OCI-LY3 (cell line): Measurements from ENCODE around the gene CENPS.
"Not testable (repeated sequence)": the region's sequence is repeated elsewhere in the genome, so short reads cannot be mapped to it uniquely, and the experiment has no call there.

ENCODE experiments used
- H2AFZ ChIP-seq: fragments of 200-600, 300-600 bp; shearing (Covaris generic); 2 replicates; pipeline ENCODE4 v1.6.0; 2014; ENCODE audit warnings: antibody characterized with exemption, low read depth, low read length
- H3K27ac ChIP-seq: fragments of 200-600, 300-600 bp; sonication (generic); 2 replicates; pipeline ENCODE4 v1.5.1; 2014; ENCODE audit warnings: mild to moderate bottlenecking, low read length, moderate library complexity, mixed read lengths
- H3K27me3 ChIP-seq: fragments of 200-600, 300-600 bp; sonication (generic); 2 replicates; pipeline ENCODE4 v1.6.1; 2014; ENCODE audit warnings: low read depth, low read length, mixed read lengths
- H3K36me3 ChIP-seq: fragments of 200-600, 300-600 bp; sonication (generic); replicated peaks from 2 replicates; pipeline ENCODE3; 2014; ENCODE audit warnings: low read depth, low read length, mixed read lengths
- H3K4me1 ChIP-seq: fragments of 300-600, 200-600 bp; sonication (generic); 2 replicates; pipeline ENCODE4 v1.6.1; 2014; ENCODE audit warnings: low read length, mixed read lengths
- H3K4me2 ChIP-seq: fragments of 200-600, 300-600 bp; sonication (generic); 2 replicates; pipeline ENCODE4 v1.6.1; 2014; ENCODE audit warnings: low read length, mixed read lengths
- H3K4me3 ChIP-seq: fragments of 300-600, 200-600 bp; sonication (generic); 2 replicates; pipeline ENCODE4 v1.5.1; 2014; ENCODE audit warnings: antibody characterized with exemption, mild to moderate bottlenecking, low read length, moderate library complexity
- H3K79me2 ChIP-seq: fragments of 300-600, 200-600 bp; shearing (Covaris generic); 2 replicates; pipeline ENCODE4 v1.6.1; 2014; ENCODE audit warnings: mild to moderate bottlenecking, low read length, mixed read lengths
- H3K9ac ChIP-seq: fragments of 300-600, 200-600 bp; shearing (Covaris generic); 2 replicates; pipeline ENCODE4 v1.6.0; 2014; ENCODE audit warnings: mild to moderate bottlenecking, low read length, moderate library complexity
- H3K9me3 ChIP-seq: fragments of 200-600, 300-600 bp; shearing (Covaris generic); 2 replicates; pipeline ENCODE4 v1.6.1; 2014; ENCODE audit warnings: low read length, mixed read lengths; ENCODE audit not compliant: insufficient read depth
- H4K20me1 ChIP-seq: fragments of 200-600, 300-600 bp; sonication (generic); 2 replicates; pipeline ENCODE4 v1.6.1; 2016; ENCODE audit warnings: low read length, mixed read lengths; ENCODE audit not compliant: insufficient read depth
- EZH2phosphoT487 ChIP-seq: fragments of 200-600 bp; shearing (Covaris generic); IDR thresholded peaks from 2 replicates; pipeline ENCODE4 v1.6.1; 2018; ENCODE audit warnings: antibody characterized with exemption, mixed run types, low read depth
- TF ChIP-seq, protein P1 (sequence below): fragments of 200-600, 300-600 bp; sonication (generic); IDR thresholded peaks from 2 replicates; pipeline ENCODE4 v1.5.1; 2014; ENCODE audit warnings: antibody characterized with exemption, low read length, low read depth

Gene CENPS

GRCh38 chr1:10407201-10407600 lies 23.0 kb upstream of the CENPS start:
- no peak overlapping the region for H2AFZ ChIP-seq
- no peak overlapping the region for H3K27ac ChIP-seq
- TF ChIP-seq, protein P1, sequence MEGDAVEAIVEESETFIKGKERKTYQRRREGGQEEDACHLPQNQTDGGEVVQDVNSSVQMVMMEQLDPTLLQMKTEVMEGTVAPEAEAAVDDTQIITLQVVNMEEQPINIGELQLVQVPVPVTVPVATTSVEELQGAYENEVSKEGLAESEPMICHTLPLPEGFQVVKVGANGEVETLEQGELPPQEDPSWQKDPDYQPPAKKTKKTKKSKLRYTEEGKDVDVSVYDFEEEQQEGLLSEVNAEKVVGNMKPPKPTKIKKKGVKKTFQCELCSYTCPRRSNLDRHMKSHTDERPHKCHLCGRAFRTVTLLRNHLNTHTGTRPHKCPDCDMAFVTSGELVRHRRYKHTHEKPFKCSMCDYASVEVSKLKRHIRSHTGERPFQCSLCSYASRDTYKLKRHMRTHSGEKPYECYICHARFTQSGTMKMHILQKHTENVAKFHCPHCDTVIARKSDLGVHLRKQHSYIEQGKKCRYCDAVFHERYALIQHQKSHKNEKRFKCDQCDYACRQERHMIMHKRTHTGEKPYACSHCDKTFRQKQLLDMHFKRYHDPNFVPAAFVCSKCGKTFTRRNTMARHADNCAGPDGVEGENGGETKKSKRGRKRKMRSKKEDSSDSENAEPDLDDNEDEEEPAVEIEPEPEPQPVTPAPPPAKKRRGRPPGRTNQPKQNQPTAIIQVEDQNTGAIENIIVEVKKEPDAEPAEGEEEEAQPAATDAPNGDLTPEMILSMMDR = no peak
- no peak for TF ChIP-seq EZH2phosphoT487
- no peaks in the 10 kb centered on the region for H3K79me2 ChIP-seq
- no peak overlapping the region for H3K4me3 ChIP-seq
- H3K4me2 ChIP-seq = no peak overlapping the region
- H4K20me1 ChIP-seq = no peaks in the 10 kb centered on the region
- H3K27me3 ChIP-seq = no peaks in the 10 kb centered on the region
- H3K9me3 ChIP-seq = no peaks in the 10 kb centered on the region
- no peak overlapping the region for H3K9ac ChIP-seq
- peaks cover 16% of the 10 kb centered on the region for H3K36me3 ChIP-seq
- no peaks in the 10 kb centered on the region for H3K4me1 ChIP-seq

DNA sequence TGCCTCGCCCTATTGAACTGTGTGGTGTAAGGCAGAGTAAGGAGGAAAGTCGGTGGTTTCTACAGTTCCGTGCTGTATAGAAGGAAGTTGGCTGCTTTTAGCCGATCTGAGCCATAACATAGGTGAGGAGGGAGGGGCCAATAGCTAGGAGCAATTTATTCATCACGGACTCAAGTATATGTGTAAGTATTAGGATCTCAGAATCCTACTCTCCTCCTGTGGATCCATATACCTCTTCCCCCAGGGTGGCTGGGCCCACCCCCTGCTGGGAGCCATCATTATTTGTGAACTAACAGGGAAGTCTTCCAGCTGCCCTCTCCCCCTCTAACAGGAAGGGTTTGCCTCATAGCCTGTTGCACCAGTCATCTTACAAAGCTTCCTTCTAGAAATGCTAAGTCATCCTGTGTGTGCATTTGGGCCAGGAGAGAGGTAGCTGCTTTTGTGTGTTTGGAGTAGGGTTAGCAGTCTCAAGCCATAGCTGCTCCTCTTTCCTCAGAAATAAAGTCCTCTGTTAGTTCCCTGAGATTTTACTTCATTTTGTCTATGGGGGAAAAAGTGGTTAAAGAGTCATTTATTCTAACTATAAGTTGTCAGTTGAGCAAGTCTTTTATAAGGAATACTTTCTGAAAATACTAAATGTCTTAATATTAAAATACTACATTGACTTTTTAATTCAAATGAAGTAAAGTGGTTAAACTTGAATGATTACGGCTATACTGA lies 14.9 kb upstream of the CENPS start:
- Histone ChIP-seq H3K4me3 (no peak overlapping the region), H2AFZ (no peak overlapping the region), H4K20me1 (no peaks in the 10 kb centered on the region), H3K27me3 (no peaks in the 10 kb centered on the region), H3K27ac (no peak overlapping the region), H3K36me3 (peaks cover 19% of the 10 kb centered on the region), H3K4me2 (no peak overlapping the region), H3K4me1 (no peaks in the 10 kb centered on the region), H3K9ac (no peak overlapping the region), H3K79me2 (no peaks in the 10 kb centered on the region), H3K9me3 (no peaks in the 10 kb centered on the region)
- TF ChIP-seq EZH2phosphoT487 = no peak
- TF ChIP-seq, protein P1 = no peak

DNA sequence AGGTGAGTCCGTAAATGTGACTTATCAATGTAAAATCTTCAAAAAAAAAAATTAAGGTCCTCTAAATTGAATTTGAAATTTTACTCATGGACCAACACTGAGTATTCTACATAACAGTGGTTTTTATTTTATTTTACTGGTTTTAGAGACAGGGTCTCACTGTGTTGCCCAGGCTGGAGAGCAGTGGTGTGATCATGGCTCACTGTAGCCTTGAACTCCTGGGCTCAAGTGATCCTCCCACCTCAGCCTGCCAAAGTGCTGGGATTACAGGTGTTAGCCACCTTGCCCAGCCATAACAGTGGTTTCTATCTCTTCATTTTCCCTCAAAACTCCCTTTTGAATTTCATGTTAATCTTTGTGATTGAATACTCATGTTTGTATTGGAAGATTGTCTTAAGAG lies 14.3 kb upstream of the CENPS start:
- H2AFZ ChIP-seq, H3K9ac ChIP-seq, H4K20me1 ChIP-seq, H3K79me2 ChIP-seq, H3K4me2 ChIP-seq, H3K9me3 ChIP-seq, H3K4me1 ChIP-seq, H3K27me3 ChIP-seq, H3K4me3 ChIP-seq, H3K27ac ChIP-seq: not testable (repeated sequence)
- H3K36me3 ChIP-seq = peaks cover 19% of the 10 kb centered on the region

DNA sequence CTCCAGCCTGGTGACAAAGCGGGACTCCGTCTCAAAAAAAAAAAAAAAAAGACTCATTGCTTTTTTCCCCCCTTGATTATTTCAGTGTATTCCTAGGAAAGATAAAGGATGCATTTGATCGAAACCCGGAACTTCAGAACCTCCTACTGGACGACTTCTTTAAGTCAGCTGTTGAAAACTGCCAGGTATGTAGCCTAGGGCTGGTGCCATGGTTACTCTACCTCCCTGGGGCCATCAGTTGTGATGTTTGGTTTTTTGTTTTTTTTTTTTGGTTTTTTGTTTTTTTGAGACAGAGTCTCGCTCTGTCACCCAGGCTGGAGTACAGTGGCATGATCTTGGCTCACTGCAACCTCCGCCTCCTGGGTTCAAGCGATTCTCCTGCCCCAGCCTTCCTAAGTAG lies 11.5 kb upstream of the CENPS start:
- H3K4me2 ChIP-seq, H3K4me3 ChIP-seq, H3K9me3 ChIP-seq, H3K9ac ChIP-seq, H2AFZ ChIP-seq, H3K27ac ChIP-seq, H3K79me2 ChIP-seq, H3K27me3 ChIP-seq, H3K36me3 ChIP-seq, H4K20me1 ChIP-seq, H3K4me1 ChIP-seq: not testable (repeated sequence)

- H3K79me2 ChIP-seq = no peaks in the 10 kb centered on the region
- H3K9me3 ChIP-seq = no peaks in the 10 kb centered on the region
- no peak overlapping the region for H3K4me3 ChIP-seq
- no peak overlapping the region for H3K27ac ChIP-seq
- no peaks in the 10 kb centered on the region for H3K27me3 ChIP-seq
- H3K36me3 ChIP-seq = peaks cover 8% of the 10 kb centered on the region
- no peaks in the 10 kb centered on the region for H4K20me1 ChIP-seq
- TF ChIP-seq EZH2phosphoT487 = no peak
- TF ChIP-seq, protein P1 = no peak
- H3K9ac ChIP-seq = no peak overlapping the region
- H2AFZ ChIP-seq = no peak overlapping the region
- H3K4me2 ChIP-seq = no peak overlapping the region
- H3K4me1 ChIP-seq = no peaks in the 10 kb centered on the region
These were observed 10.9 kb upstream of the CENPS start for GRCh38 chr1:10419351-10419750.
